Astrocyte (in vitro differentiated cells and primary cell): ENCODE data around the gene ANKRD11. TPM values are rescaled to one million over a fixed set of nuclear protein-coding genes. Genes with fewer than 3 reads are reported as not detected.

Experiments
- DNase-seq: peaks from one replicate; pipeline ENCODE4 v3.0.0-alpha.2; 2010; ENCODE audit warnings: low read depth
- FAIRE-seq: peaks from 2 replicates; lab custom pipeline; 2011; peaks lifted over from hg19 to GRCh38; lab: Jason Lieb, UNC
- H2AFZ ChIP-seq: 2 replicates; pipeline ENCODE4 v1.6.0; 2012; ENCODE audit warnings: low read depth, low read length, inconsistent platforms
- H3K27ac ChIP-seq: 2 replicates; pipeline ENCODE4 v1.5.1; 2011; ENCODE audit warnings: low read depth, low read length, inconsistent platforms
- H3K27me3 ChIP-seq: 2 replicates; pipeline ENCODE4 v1.6.0; 2011; ENCODE audit warnings: low read length, inconsistent platforms; ENCODE audit not compliant: insufficient read depth
- H3K36me3 ChIP-seq: 2 replicates; pipeline ENCODE4 v1.5.1; 2011; ENCODE audit warnings: low read length, inconsistent platforms; ENCODE audit not compliant: insufficient read depth
- H3K4me1 ChIP-seq: 2 replicates; pipeline ENCODE4 v1.5.1; 2011; ENCODE audit warnings: low read length, inconsistent platforms; ENCODE audit not compliant: insufficient read depth
- H3K4me2 ChIP-seq: 2 replicates; pipeline ENCODE4 v1.6.0; 2012; ENCODE audit warnings: low read length, inconsistent platforms
- H3K4me3 ChIP-seq: 2 replicates; pipeline ENCODE4 v1.5.1; 2011; ENCODE audit warnings: low read depth, mild to moderate bottlenecking, low read length, inconsistent platforms; ENCODE audit not compliant: insufficient read depth
- H3K79me2 ChIP-seq: 2 replicates; pipeline ENCODE4 v1.6.0; 2012; ENCODE audit warnings: mild to moderate bottlenecking, low read length, inconsistent platforms; ENCODE audit not compliant: insufficient read depth
- H3K9ac ChIP-seq: 2 replicates; pipeline ENCODE4 v1.6.0; 2012; ENCODE audit warnings: mild to moderate bottlenecking, low read length, inconsistent platforms
- H3K9me3 ChIP-seq: 2 replicates; pipeline ENCODE4 v1.5.1; 2012; ENCODE audit warnings: low read depth, mild to moderate bottlenecking, low read length, inconsistent platforms; ENCODE audit not compliant: insufficient read depth
- H4K20me1 ChIP-seq: 2 replicates; pipeline ENCODE4 v1.6.0; 2012; ENCODE audit warnings: low read length, inconsistent platforms; ENCODE audit not compliant: insufficient read depth
- H3K27ac Mint-ChIP-seq: one replicate; pipeline ENCODE4 v1.8.0; 2021; ENCODE audit warnings: mild to moderate bottlenecking, mixed read lengths; ENCODE audit not compliant: unreplicated experiment
- H3K27me3 Mint-ChIP-seq: one replicate; pipeline ENCODE4 v1.8.0; 2021; ENCODE audit warnings: low read depth, mixed read lengths; ENCODE audit not compliant: unreplicated experiment
- H3K36me3 Mint-ChIP-seq: one replicate; pipeline ENCODE4 v1.8.0; 2021; ENCODE audit warnings: low read depth, mixed read lengths; ENCODE audit not compliant: unreplicated experiment
- H3K4me1 Mint-ChIP-seq: one replicate; pipeline ENCODE4 v1.8.0; 2021; ENCODE audit warnings: low read depth, mixed read lengths; ENCODE audit not compliant: unreplicated experiment
- H3K4me3 Mint-ChIP-seq: one replicate; pipeline ENCODE4 v1.8.0; 2021; ENCODE audit warnings: mild to moderate bottlenecking, moderate library complexity, mixed read lengths; ENCODE audit not compliant: unreplicated experiment
- H3K9me3 Mint-ChIP-seq: one replicate; pipeline ENCODE4 v1.8.0; 2021; ENCODE audit warnings: mild to moderate bottlenecking, mixed read lengths; ENCODE audit not compliant: unreplicated experiment
- CTCF ChIP-seq: IDR thresholded peaks from 2 replicates; pipeline ENCODE4 v1.5.1; 2011; ENCODE audit warnings: low read depth, mild to moderate bottlenecking, inconsistent platforms, low read length, moderate library complexity; ENCODE audit not compliant: insufficient read depth
- EZH2 ChIP-seq: IDR thresholded peaks from 2 replicates; pipeline ENCODE4 v1.6.1; 2012; ENCODE audit warnings: mild to moderate bottlenecking, low read length, inconsistent platforms; ENCODE audit not compliant: insufficient read depth
- total RNA-seq: library from RNA; stranded (reverse); gene quantifications from 2 replicates; pipeline ENCODE4 v1.2.1, GENCODE V29; 2021

ANKRD11 gene
- total RNA-seq, 1 donor from 2014 or later, result 213 TPM

- H3K4me1 ChIP-seq, result peaks cover 60% of the 10 kb centered on the region
- no peaks in the 10 kb centered on the region for H3K9me3 ChIP-seq
- peaks cover 26% of the 10 kb centered on the region for H3K36me3 Mint-ChIP-seq
- no peaks in the 10 kb centered on the region for H3K27me3 ChIP-seq
- H3K27ac Mint-ChIP-seq, result peak overlapping the region; percentile 84
- peak overlapping the region; percentile 20 for H3K27ac ChIP-seq
- H3K4me3 ChIP-seq, result no peak overlapping the region
- no peaks in the 10 kb centered on the region for H3K27me3 Mint-ChIP-seq
- peak overlapping the region; percentile 37 for H3K9ac ChIP-seq
- TF ChIP-seq CTCF (no peak), EZH2 (no peak)
- no peak overlapping the region for H2AFZ ChIP-seq
- no peaks in the 10 kb centered on the region for H3K9me3 Mint-ChIP-seq
- H3K36me3 ChIP-seq, result peaks cover 3% of the 10 kb centered on the region
- no peak for DNase-seq
- FAIRE-seq, result no peak
- H3K4me3 Mint-ChIP-seq, result peak overlapping the region; percentile 40
- peaks cover 79% of the 10 kb centered on the region for H3K4me1 Mint-ChIP-seq
- H4K20me1 ChIP-seq, result peaks cover 100% of the 10 kb centered on the region
- peak overlapping the region; percentile 7 for H3K4me2 ChIP-seq
- peaks cover 100% of the 10 kb centered on the region for H3K79me2 ChIP-seq
These were observed 121.0 kb downstream of the ANKRD11 start for GRCh38 chr16:89369266-89369895.

- Histone ChIP-seq H3K4me1 (peaks cover 60% of the 10 kb centered on the region), H3K4me2 (no peak overlapping the region), H3K27ac (peak overlapping the region; percentile 20), H3K9ac (no peak overlapping the region), H3K36me3 (peaks cover 3% of the 10 kb centered on the region), H2AFZ (no peak overlapping the region), H3K79me2 (peaks cover 100% of the 10 kb centered on the region), H4K20me1 (peaks cover 100% of the 10 kb centered on the region), H3K9me3 (no peaks in the 10 kb centered on the region), H3K27me3 (no peaks in the 10 kb centered on the region), H3K4me3 (no peak overlapping the region)
- no peak for FAIRE-seq
- no peak overlapping the region for H3K4me3 Mint-ChIP-seq
- H3K36me3 Mint-ChIP-seq, result peaks cover 26% of the 10 kb centered on the region
- DNase-seq, result peak; percentile 38
- H3K9me3 Mint-ChIP-seq, result no peaks in the 10 kb centered on the region
- peaks cover 81% of the 10 kb centered on the region for H3K4me1 Mint-ChIP-seq
- TF ChIP-seq EZH2, result no peak
- TF ChIP-seq CTCF, result no peak
- no peaks in the 10 kb centered on the region for H3K27me3 Mint-ChIP-seq
- H3K27ac Mint-ChIP-seq, result peak overlapping the region; percentile 83
These were observed 121.6 kb downstream of the ANKRD11 start for GRCh38 chr16:89368604-89369249.

DNA sequence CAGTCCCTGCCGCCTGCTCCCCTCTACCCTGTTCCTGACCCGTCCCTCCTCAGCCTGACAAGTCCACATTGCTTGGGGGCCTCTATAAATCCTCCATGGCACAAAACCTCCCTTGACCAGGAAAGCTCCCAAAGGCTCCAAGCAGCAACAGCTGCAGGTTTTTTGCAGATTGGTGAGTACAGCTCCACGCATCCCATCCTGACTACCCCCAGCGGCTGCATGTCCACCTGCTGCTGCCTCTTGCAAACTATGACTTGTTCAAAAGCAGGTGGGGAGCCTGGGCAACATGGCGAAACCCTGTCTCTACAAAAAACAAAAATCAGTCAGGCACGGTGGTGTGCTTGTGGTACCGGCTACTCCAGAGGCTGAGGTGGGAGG lies 122.8 kb downstream of the ANKRD11 start:
- H3K36me3 Mint-ChIP-seq, result peaks cover 19% of the 10 kb centered on the region
- Histone ChIP-seq H3K27ac (no peak overlapping the region), H3K27me3 (no peaks in the 10 kb centered on the region), H4K20me1 (peaks cover 97% of the 10 kb centered on the region), H2AFZ (no peak overlapping the region), H3K79me2 (peaks cover 97% of the 10 kb centered on the region), H3K4me2 (no peak overlapping the region), H3K4me1 (peaks cover 52% of the 10 kb centered on the region), H3K9me3 (no peaks in the 10 kb centered on the region), H3K9ac (no peak overlapping the region), H3K36me3 (peaks cover 3% of the 10 kb centered on the region), H3K4me3 (no peak overlapping the region)
- DNase-seq (no peak), FAIRE-seq (no peak)
- H3K27ac Mint-ChIP-seq, result peak overlapping the region; percentile 8
- H3K4me3 Mint-ChIP-seq, result no peak overlapping the region
- no peaks in the 10 kb centered on the region for H3K27me3 Mint-ChIP-seq
- TF ChIP-seq EZH2, result no peak
- TF ChIP-seq CTCF, result no peak
- peaks cover 73% of the 10 kb centered on the region for H3K4me1 Mint-ChIP-seq
- H3K9me3 Mint-ChIP-seq, result no peaks in the 10 kb centered on the region
